HG02884 (cell line): ENCODE results near the gene RPL13A.

Experiments used
- ATAC-seq: cut with Tn5 transposase; IDR thresholded peaks from one replicate; pipeline ENCODE4 v1.9.1; 2021; ENCODE audit warnings: mild to moderate bottlenecking, moderate library complexity; ENCODE audit not compliant: unreplicated experiment

The RPL13A gene

GRCh38 chr19:49539192-49539952 is 52.0 kb downstream of the RPL13A start:
- ATAC-seq: no peak
